NCI-H510A treated with DMSO at 0.1 percent for 48 hours (cell line): ENCODE results near the gene MZT2B.
A peak's percentile ranks its signal among the peaks of the same experiment; 100 is the strongest.
"Not testable (repeated sequence)": the region's sequence is repeated elsewhere in the genome, so short reads cannot be mapped to it uniquely, and the experiment has no call there.

ENCODE experiments used
- DNase-seq: peaks from one replicate; lab custom pipeline; 2025; lab: John Stamatoyannopoulos, UW

MZT2B gene

GRCh38 chr2:130152816-130153595, 29.1 kb upstream of the MZT2B start:
- DNase-seq: no peak

GRCh38 chr2:130153721-130154422, 28.2 kb upstream of the MZT2B start:
- DNase-seq: not testable (repeated sequence)

- DNase-seq: not testable (repeated sequence)
Observed at GRCh38 chr2:130154423-130154770, 27.7 kb upstream of the MZT2B start.

DNA sequence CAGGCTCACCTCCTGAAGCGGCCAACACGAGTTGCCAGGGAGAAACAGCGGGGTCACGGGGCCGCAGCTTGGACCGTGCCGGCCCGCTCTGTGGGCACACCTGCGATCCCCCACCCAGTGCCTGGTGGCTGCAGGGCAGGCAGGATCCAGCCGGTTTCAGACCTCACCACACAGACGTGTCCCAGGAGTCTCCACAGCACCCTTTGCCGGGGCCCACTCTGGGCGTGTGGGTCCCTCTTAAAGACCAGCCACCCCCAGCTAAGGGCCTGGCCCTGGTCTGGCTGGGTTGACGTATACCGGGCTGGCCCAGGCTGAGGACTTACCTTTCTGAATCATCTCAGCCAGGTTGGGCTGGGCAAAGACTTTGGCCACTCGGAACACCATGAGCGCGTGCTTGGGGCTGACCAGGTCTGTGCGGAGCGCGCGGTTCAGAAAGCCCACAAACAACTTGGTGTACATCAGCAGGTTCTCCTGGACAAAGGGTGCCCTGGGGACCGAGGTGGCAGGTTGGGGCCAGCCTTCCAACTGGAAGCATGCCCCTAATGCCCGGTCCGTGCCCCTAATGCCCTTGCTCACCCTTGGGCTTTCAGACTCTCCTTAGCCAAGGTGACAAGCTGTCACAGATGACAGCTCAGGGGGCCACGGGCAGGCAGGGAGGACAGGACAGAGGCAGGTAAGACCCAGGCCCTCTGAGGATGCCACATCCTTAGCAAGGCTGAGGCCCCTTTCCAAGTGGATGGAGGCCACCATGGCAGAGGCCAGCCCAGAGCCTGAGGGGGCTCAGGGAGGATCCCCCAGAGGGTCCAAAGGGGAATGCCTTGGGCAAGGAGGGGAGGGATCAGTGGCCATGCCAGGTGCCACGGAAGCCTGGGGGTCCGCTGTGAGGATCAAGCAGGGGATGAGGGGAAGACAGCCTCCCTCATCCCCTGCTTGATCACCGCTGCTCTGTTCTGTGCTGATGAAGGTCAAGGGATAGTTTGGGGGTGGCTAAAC, 27.0 kb upstream of the MZT2B start:
- DNase-seq: no peak

DNA sequence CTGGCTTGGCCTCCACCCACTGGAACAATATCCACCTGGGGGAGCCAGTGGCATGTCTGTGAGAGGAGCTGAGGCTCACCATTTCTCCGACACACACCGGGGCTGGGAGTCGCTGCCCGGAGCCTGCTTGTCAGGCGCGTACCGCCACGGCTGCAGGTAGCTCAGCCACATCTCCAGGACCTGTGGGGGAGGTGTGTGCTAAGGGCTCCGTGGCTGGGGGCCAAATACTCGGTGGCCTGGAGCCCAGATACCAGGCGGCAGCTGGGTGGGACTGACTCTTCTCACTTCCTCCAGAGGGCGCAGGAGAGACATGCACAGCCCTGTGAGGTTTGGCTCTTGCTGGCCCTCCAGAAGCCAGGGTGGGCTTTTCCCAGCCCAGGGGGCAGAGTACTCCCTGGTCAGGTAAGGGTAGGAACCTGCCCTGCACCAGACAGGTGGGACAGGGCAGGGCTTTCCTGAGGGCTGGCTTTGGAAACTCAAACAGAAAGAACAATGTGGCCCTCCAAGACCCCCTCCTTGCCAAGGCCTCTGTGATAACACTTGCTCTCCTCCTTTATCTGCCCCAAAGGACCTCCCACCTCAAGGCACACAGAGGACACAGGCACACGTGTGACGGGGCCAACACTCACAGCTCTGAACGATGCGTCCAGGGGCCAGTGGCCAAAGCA, 26.0 kb upstream of the MZT2B start:
- peak; percentile 9 for DNase-seq

- no peak for DNase-seq
Observed at GRCh38 chr2:130156624-130157004, 25.4 kb upstream of the MZT2B start.

DNA sequence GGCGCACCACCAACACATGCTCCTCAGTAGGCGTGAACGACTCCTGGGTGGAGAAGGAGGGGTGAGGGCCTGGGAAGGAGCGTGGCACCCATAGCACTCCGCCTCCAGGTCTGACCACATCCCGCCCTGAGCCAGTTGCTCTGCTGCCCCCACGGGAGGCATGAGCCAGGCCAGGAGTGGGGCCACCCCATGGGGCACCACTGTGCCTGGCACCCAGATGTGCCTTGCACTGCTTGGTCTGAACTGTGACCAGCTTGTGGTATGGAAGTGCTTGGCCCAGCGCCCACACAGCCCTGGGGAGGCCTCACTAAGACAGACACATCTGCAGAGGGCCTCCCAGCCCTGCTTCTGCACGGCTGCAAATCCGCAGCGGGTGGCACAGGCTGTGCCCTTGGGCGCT, 24.7 kb upstream of the MZT2B start:
- not testable (repeated sequence) for DNase-seq

DNA sequence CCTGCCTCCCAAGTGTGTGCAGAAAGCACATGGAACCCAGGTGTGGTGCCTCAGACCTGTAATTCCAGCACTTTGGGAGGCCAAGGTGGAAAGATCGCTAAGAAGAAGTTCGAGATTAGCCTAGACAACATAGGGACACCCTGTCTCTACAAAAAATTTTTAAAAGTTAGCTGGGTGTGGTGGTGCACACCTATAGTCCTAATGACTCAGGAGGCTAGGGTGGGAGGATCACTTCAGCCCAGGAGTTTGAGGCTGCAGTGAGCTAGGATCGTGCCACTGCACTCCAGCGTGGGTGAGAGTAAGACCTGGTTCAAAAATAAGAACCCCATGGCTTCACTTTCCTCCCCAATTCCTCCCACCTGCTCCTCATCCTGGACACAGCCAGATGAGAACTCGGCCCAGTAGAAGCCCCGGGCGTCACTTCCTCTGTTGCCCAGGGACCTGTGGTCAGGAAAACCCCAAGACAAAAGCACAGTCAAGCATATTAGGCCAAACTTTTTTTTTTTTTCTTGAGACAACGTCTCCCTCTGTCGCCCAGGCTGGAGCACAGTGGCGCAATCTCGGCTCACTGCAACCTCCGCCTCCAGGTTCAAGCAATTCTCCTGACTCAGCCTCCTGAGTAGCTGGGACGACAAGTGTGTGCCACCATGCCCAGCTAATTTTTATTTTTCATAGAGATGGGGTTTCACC, 24.1 kb upstream of the MZT2B start:
- not testable (repeated sequence) for DNase-seq

- no peak for DNase-seq
Observed at GRCh38 chr2:130158631-130159030, 23.4 kb upstream of the MZT2B start.

- DNase-seq: not testable (repeated sequence)
Observed at GRCh38 chr2:130159376-130159775, 22.7 kb upstream of the MZT2B start.

DNA sequence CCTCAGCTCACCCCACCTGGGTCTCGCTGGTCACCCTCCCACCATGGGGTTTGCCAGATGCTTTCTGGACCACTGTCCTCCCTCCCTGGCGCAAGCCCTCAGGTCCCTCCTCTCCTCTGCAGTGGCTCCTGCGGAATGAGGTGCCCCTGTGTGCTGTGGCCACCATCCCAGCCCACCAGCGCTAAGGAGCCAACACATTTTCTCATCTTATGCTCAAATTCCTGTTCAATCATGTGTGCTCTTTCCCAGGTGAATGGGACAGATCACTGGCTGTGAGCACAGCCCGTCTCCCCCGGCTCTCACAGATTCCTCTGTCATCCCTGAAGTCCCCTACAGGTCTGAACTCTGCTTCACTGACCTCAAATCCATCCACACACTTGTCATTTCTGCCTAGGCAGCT, 21.9 kb upstream of the MZT2B start:
- DNase-seq: no peak

DNA sequence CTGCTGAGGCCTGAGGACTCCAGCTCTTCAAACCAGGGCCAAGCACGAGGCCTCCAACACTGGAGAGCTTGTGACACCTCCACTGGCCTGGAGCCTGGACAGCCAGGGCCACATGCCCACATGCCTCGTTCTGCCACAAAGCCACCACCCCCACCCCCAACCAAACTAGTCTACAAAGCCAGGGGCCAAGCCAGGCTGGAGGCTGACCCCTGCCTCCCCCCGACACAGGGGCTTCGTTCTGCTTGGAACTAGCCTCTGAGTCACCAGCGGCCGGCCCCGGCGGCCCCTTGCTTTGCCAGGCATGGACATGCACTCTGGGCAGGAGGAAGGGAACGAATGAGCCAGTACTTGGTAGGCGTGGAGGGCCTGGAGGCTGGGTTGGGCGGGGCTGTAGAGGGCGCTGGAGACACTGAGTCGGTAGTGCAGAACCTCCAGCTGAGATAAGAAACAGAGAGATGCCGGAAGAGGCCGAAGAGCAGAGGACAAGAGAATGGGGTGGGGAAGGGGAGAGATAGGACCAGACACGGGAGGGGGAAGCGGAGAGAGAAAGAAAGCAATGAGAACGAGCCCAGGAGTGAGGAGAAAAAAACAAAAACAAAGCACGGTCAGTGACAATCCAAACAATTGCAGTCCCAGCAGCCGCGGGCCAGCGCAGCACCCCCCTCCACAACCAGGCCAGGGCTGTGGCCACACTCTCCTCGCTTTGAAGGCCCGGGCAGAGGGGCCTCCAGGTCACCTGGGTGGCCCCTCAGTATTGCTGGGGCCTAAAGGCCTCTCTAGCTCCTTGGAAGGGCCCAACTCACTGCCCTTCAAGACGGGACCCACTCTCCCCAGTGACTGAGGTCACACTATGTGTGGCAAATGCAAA, 21.0 kb upstream of the MZT2B start:
- DNase-seq: not testable (repeated sequence)

GRCh38 chr2:130162486-130162885, 19.6 kb upstream of the MZT2B start:
- DNase-seq: not testable (repeated sequence)

DNA sequence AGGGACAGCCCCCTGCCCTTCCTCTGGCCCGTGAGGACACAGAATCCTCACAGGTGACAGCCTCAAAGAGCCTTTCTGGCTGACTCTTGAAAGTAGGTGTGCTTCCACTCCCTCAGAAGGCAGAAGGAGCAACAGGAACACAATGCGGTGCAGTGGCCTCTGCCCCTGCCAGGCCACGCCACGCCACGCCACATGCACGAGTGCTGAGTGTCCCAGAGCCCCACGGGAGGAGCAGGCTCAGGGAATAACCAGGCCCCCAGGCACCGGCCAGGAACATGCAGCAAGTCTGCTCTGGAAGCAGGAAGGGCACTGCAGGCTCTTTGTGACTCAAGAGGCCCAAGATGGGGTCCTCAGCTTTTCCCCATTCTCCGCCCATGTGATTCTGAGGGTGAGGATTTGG, 19.1 kb upstream of the MZT2B start:
- DNase-seq: no peak

- DNase-seq: no peak
Observed at GRCh38 chr2:130165293-130166016, 16.6 kb upstream of the MZT2B start.

- DNase-seq: not testable (repeated sequence)
Observed at GRCh38 chr2:130166611-130167010, 15.5 kb upstream of the MZT2B start.

DNA sequence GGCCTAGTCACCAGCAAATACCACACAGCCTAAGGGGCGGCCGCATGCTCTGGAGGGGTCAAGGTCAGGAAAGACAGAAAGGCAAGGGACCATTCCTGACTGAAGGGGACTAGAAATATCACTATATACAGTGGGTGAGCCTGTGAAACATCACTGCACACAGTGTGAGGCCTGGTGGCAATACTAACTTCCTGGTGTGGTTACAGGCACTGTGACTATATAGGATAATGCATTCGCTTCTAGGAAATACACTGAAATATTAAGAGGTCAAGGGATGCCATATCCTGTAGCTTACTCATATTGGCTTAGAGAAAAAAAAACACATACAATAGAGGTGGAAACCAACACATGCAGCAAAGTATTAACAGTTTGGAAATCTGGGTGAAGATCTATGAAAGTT, 12.9 kb upstream of the MZT2B start:
- DNase-seq: not testable (repeated sequence)

GRCh38 chr2:130169896-130170295, 12.2 kb upstream of the MZT2B start:
- DNase-seq: no peak

- DNase-seq: not testable (repeated sequence)
Observed at GRCh38 chr2:130174866-130175265, 7.2 kb upstream of the MZT2B start.
